ENCODE results near the gene FBXO27. TPM values are rescaled to one million over a fixed set of nuclear protein-coding genes. Genes with fewer than 3 reads are reported as not detected.
A peak's percentile ranks its signal among the peaks of the same experiment; 100 is the strongest.

FBXO27 gene
- polyA plus RNA-seq, 2 of the 4 experiments (the other 2 are of a cell fraction): 15.2 to 17.5 TPM

- TF ChIP-seq REST (IDR thresholded peaks at IDR 0.05) (no peak), PBX3 (IDR thresholded peaks at IDR 0.05) (no peak), MAX (IDR thresholded peaks at IDR 0.05) (peak; percentile 86), FOSB (CRISPR knock-in tag; IDR thresholded peaks at IDR 0.05) (no peak), JUN (IDR thresholded peaks at IDR 0.05) (peak in 1 of 2 experiments; percentile 65; a peak in 4 of 5 replicates)
Measured at GRCh38 chr19:39031368-39032062, 834 bp downstream of the FBXO27 start (continued).

GRCh38 chr19:39030854-39031367 lies 1.4 kb downstream of the FBXO27 start:
- peak; percentile 28 to 46 for ATAC-seq
- Histone ChIP-seq H3K27ac (peak overlapping the region; percentile 83 to 92), H3K4me2 (peak overlapping the region; percentile 81), H3K9me3 (peaks cover 3% of the 10 kb centered on the region; the same call in 1 of the 3 replicates), H3K4me1 (peaks cover 25% of the 10 kb centered on the region), H3K4me3 (peak overlapping the region; percentile 53)
- ChIA-PET CTCF (interaction anchor here (0.6 to 16.9 kb wide), 10 partner anchors 10 to 628 kb away, joined by 3 to 158 read pairs (median 6); partner anchors contain the start of genes FAM98C and FBXO17), POLR2A (interaction anchor here (0.7 to 1.7 kb wide), 5 partner anchors 42 to 350 kb away, joined by 3 to 9 read pairs (median 3); partner anchors contain the start of genes FBXO17 and SAMD4B)
- TF ChIP-seq POLR2A (IDR thresholded peaks at IDR 0.05; ENCODE audit: low read length) (peak; percentile 44; the same call in 1 of the 2 replicates), BCL3 (IDR thresholded peaks at IDR 0.05) (no peak; the same call in 2 of the 3 replicates), ELK1 (IDR thresholded peaks at IDR 0.05; ENCODE audit: low read depth, low read length) (no peak), RNF2 (IDR thresholded peaks at IDR 0.05; ENCODE audit: borderline replicate concordance, low read depth) (no peak), FOSL2 (IDR thresholded peaks at IDR 0.05) (no peak), FOSL2 (CRISPR knock-in tag; IDR thresholded peaks at IDR 0.05) (no peak), CTCF (IDR thresholded peaks at IDR 0.05) (no peak), RFX5 (IDR thresholded peaks at IDR 0.05) (peak; percentile 23; the same call in 1 of the 2 replicates), CEBPB (IDR thresholded peaks at IDR 0.05) (peak in 1 of 2 experiments; percentile 64; a peak in 3 of 4 replicates)
- FAIRE-seq: peak; percentile 80
- 11% methylated on average over 11 of the region's 11 CpGs for WGBS (ENCODE audit: missing lambda C conversion rate)
- no peak for DNase-seq (ENCODE audit: low read depth in 1 of 2, low spot score in 1 of 2)
